HepG2 (cell line): ENCODE results near the gene FPR3. TPM values are rescaled to one million over a fixed set of nuclear protein-coding genes. Genes with fewer than 3 reads are reported as not detected.

Experiments
- ATAC-seq: fragments of 200-7000 bp; cut with Tn5 transposase; 3 replicates; pipeline ENCODE4 v1.9.1; 2020; ENCODE audit warnings: mild to moderate bottlenecking, moderate library complexity
- BruUV-seq: library from RNA; stranded (reverse); fragments of 400-500 nt; replicated peaks from 2 replicates; lab custom pipeline; 2021; lab: Mats Ljungman, UMichigan
- CTCF ChIA-PET: fragments of 300-600 bp; formaldehyde crosslinking; extraction: SDS; loops from one replicate; lab custom pipeline; 2021; ENCODE audit warnings: low total read pairs, inconsistent platforms, low intra/inter-chr PET ratio; lab: Yijun Ruan, JAX
- POLR2A ChIA-PET: fragments of 350-600 bp; sonication (Branson Sonifier 250); formaldehyde crosslinking; loops from one replicate; lab custom pipeline; 2020; ENCODE audit warnings: antibody characterized with exemption, inconsistent platforms; lab: Yijun Ruan, JAX
- DNase-seq: peaks from one replicate; pipeline ENCODE4 v3.0.0-alpha.2; 2015; ENCODE audit warnings: low spot score
- FAIRE-seq: peaks from 3 replicates; lab custom pipeline; 2011; peaks lifted over from hg19 to GRCh38; lab: Jason Lieb, UNC
- H2AFZ ChIP-seq: one replicate; pipeline ENCODE4 v1.6.1; 2011; ENCODE audit warnings: low read length, inconsistent platforms
- H3K27ac ChIP-seq: fragments of 300-600 bp; 3 replicates; pipeline ENCODE4 v1.8.0; 2011; ENCODE audit warnings: mixed run types, mild to moderate bottlenecking, mixed read lengths, low read length, inconsistent platforms; ENCODE audit not compliant: insufficient read depth; ENCODE audit errors: extremely low read length
- H3K27me3 ChIP-seq, 2 experiments: fragments of 200-600 bp in 1 of 2; 2 replicates in 1 of 2; 3 replicates in 1 of 2; pipeline versions ENCODE4 v1.6.0 to v1.8.0; 2011; ENCODE audit warnings: low read length in 2 of 2, mild to moderate bottlenecking in 2 of 2, moderate library complexity in 2 of 2, inconsistent platforms in 1 of 2; ENCODE audit not compliant: insufficient read depth in 2 of 2, control insufficient read depth in 1 of 2
- H3K36me3 ChIP-seq, 2 experiments: fragments of 200-600 bp in 1 of 2; replicated peaks in 1 of 2; 2 replicates in 1 of 2; 3 replicates in 1 of 2; pipeline versions ENCODE4 v1.5.1 to v1.8.0; 2011; ENCODE audit warnings: low read length in 2 of 2, inconsistent platforms in 1 of 2; ENCODE audit not compliant: insufficient read depth in 2 of 2, control insufficient read depth in 1 of 2
- H3K4me1 ChIP-seq: 2 replicates; pipeline ENCODE4 v1.5.1; 2012; ENCODE audit warnings: low read length, inconsistent platforms; ENCODE audit not compliant: insufficient read depth
- H3K4me2 ChIP-seq: 2 replicates; pipeline ENCODE4 v1.6.0; 2011; ENCODE audit warnings: low read depth, low read length, inconsistent platforms
- H3K4me3 ChIP-seq, 3 experiments: fragments of 200-600 bp in 1 of 3; sonication (generic), shearing (Covaris generic) in 1 of 3; replicated peaks in 1 of 3; 2 replicates each; pipeline ENCODE4 v1.5.1; 2011 to 2016; ENCODE audit warnings: low read length in 3 of 3, inconsistent platforms in 2 of 3, low read depth in 2 of 3, mild to moderate bottlenecking in 2 of 3, control low read depth in 1 of 3, mixed read lengths in 1 of 3; ENCODE audit not compliant: insufficient read depth in 1 of 3
- H3K79me2 ChIP-seq: one replicate; pipeline ENCODE4 v1.6.1; 2011; ENCODE audit warnings: low read length, inconsistent platforms; ENCODE audit not compliant: insufficient read depth
- H3K9ac ChIP-seq: 2 replicates; pipeline ENCODE4 v1.6.0; 2011; ENCODE audit warnings: mild to moderate bottlenecking, low read depth, low read length, inconsistent platforms; ENCODE audit not compliant: insufficient read depth
- H3K9me3 ChIP-seq: 2 replicates; pipeline ENCODE4 v1.5.1; 2012; ENCODE audit warnings: mild to moderate bottlenecking, low read length
- H4K20me1 ChIP-seq: 2 replicates; pipeline ENCODE4 v1.6.0; 2011; ENCODE audit warnings: inconsistent platforms, mild to moderate bottlenecking, low read length, moderate library complexity; ENCODE audit not compliant: insufficient read depth
- DNMT1 ChIP-seq: sonication (generic); formaldehyde crosslinking; IDR thresholded peaks from 2 replicates; pipeline ENCODE4 v1.5.1; 2020; ENCODE audit warnings: mild to moderate bottlenecking, missing genetic modification reagents
- HCFC1 ChIP-seq: fragments of 150-350 bp; IDR thresholded peaks from 2 replicates; pipeline ENCODE4 v1.6.1; 2014; ENCODE audit warnings: low read depth, low read length
- KDM5A ChIP-seq: fragments of 200-600 bp; sonication (generic); IDR thresholded peaks from 2 replicates; pipeline ENCODE4 v1.7.0; 2018; ENCODE audit warnings: antibody characterized with exemption, mild to moderate bottlenecking, low read length, borderline replicate concordance
- MIER2 ChIP-seq: IDR thresholded peaks from 2 replicates; pipeline ENCODE4 v1.6.1; 2016; ENCODE audit warnings: missing biosample characterization, missing genetic modification reagents
- NPAS2 ChIP-seq: sonication (generic); formaldehyde crosslinking; IDR thresholded peaks from 2 replicates; pipeline ENCODE4 v1.8.0; 2022; ENCODE audit warnings: mild to moderate bottlenecking, missing genetic modification reagents, borderline replicate concordance
- PTBP1 ChIP-seq: fragments of 200-400 bp; formaldehyde crosslinking; IDR thresholded peaks from 2 replicates; pipeline ENCODE4 v1.6.1; 2018; ENCODE audit warnings: low read length, low read depth; ENCODE audit not compliant: poor library complexity, severe bottlenecking
- SETDB1 ChIP-seq: sonication (generic); formaldehyde crosslinking; IDR thresholded peaks from 2 replicates; pipeline ENCODE4 v1.5.1; 2020; ENCODE audit warnings: missing genetic modification reagents, mild to moderate bottlenecking, borderline replicate concordance
- SMARCE1 ChIP-seq: fragments of 450-650 bp; IDR thresholded peaks from 2 replicates; pipeline ENCODE4 v1.6.1; 2017; ENCODE audit warnings: borderline replicate concordance
- ZIK1 ChIP-seq: sonication (generic); formaldehyde crosslinking; IDR thresholded peaks from 2 replicates; pipeline ENCODE4 v1.5.0; 2020; ENCODE audit warnings: mild to moderate bottlenecking, low read depth, missing genetic modification reagents, borderline replicate concordance
- ZKSCAN5 ChIP-seq: sonication (generic); formaldehyde crosslinking; IDR thresholded peaks from 2 replicates; pipeline ENCODE4 v1.5.1; 2020; ENCODE audit warnings: mild to moderate bottlenecking, missing genetic modification reagents
- ZNF674 ChIP-seq: sonication (generic); formaldehyde crosslinking; IDR thresholded peaks from 2 replicates; pipeline ENCODE4 v1.5.0; 2020; ENCODE audit warnings: low read depth, mild to moderate bottlenecking, missing genetic modification reagents
- ZNF761 ChIP-seq: sonication (generic); formaldehyde crosslinking; conservative IDR thresholded peaks from 2 replicates; pipeline ENCODE4 v1.4.0; 2020; ENCODE audit warnings: mild to moderate bottlenecking, missing genetic modification reagents
- WGBS: methylation state at CpG from one replicate; pipeline ENCODE4 v1.1.6; 2017; ENCODE audit warnings: low lambda C conversion rate; 5-methylcytosine and 5-hydroxymethylcytosine counted together
- in situ Hi-C: cut with HindIII; loops from 2 replicates; pipeline ENCODE4 v1.10.0; 2017; ENCODE audit warnings: low pct_unique_long_range_greater_than_20kb; ENCODE audit not compliant: extremely low pct_ligation_motif_present
- intact Hi-C: fragments of 100-400 bp; cut with micrococcal nuclease; formaldehyde crosslinking; loops from one replicate; pipeline ENCODE4 v1.10.0; 2022; ENCODE audit not compliant: unreplicated experiment
- polyA plus RNA-seq, 8 experiments: library from polyadenylated mRNA; depleted of rRNA in 3 of 8; stranded (reverse) in 7 of 8; unstranded in 1 of 8; fragments of >200 nt; fragmentation: Illumina TruSeq in 4 of 8; extraction: Trizol in 4 of 8; gene quantifications; 2 replicates each; pipeline versions ENCODE4 v1.2.1 to v1.2.3, GENCODE V29; 2011 to 2016; ENCODE audit warnings: low read depth in 4 of 8, missing spikeins in 1 of 8, mixed read lengths in 1 of 8; ENCODE audit not compliant: insufficient read depth in 1 of 8
- total RNA-seq, 5 experiments: library from RNA; depleted of rRNA; stranded (reverse); fragments of >200 nt; fragmentation: Illumina TruSeq; extraction: Trizol; gene quantifications; 2 replicates each; pipeline ENCODE4 v1.2.3, GENCODE V29; 2016; ENCODE audit warnings: low read depth in 1 of 5
- TF ChIP-seq, protein P1 (sequence below): sonication (generic); formaldehyde crosslinking; IDR thresholded peaks from 2 replicates; pipeline ENCODE4 v1.8.0; 2022; ENCODE audit warnings: missing genetic modification reagents, mild to moderate bottlenecking, moderate library complexity, borderline replicate concordance
- TF ChIP-seq, protein P2 (sequence below): sonication (generic); formaldehyde crosslinking; IDR thresholded peaks from 2 replicates; pipeline ENCODE4 v1.5.0; 2020; ENCODE audit warnings: mild to moderate bottlenecking, missing genetic modification reagents, borderline replicate concordance
- TF ChIP-seq, protein P3 (sequence below): sonication (generic); formaldehyde crosslinking; conservative IDR thresholded peaks from 2 replicates; pipeline ENCODE4 v1.8.0; 2022; ENCODE audit warnings: mild to moderate bottlenecking, moderate library complexity, missing genetic modification reagents

Gene FPR3
- total and polyA plus RNA-seq, 2 of the 13 experiments (the other 11 are each of a cell fraction or from before 2014, with no cell fraction given) = not detected

DNA sequence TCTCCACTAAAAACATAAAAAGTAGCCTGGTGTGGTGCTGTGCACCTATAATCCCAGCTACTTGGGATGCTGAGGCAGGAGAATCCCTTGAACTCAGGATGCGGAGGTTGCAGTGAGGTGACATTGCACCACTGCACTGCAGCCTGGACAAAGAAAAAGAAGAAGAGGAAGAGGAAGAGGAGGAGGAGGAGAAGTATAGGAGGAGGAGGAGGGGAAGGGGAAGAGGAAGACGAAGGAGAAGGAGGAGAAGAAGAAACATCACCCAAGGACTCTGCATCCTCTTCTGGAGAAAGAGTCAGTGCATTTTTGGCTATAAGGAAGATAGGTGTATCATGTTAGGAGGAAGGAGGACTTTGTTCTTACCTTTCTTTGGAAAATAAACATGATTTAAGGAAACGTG lies 13.0 kb upstream of the FPR3 start:
- Histone ChIP-seq H4K20me1 (no peaks in the 10 kb centered on the region), H3K9me3 (no peaks in the 10 kb centered on the region), H3K4me1 (no peaks in the 10 kb centered on the region), H3K27me3 (no peaks in the 10 kb centered on the region), H3K36me3 (no peaks in the 10 kb centered on the region), H3K4me2 (no peak overlapping the region), H3K4me3 (no peak overlapping the region), H3K9ac (no peak overlapping the region), H3K79me2 (no peaks in the 10 kb centered on the region), H3K27ac (no peak overlapping the region), H2AFZ (no peak overlapping the region)
- ChIA-PET CTCF (no interaction called here), POLR2A (no interaction called here)
- in situ Hi-C loops (no loop called here), intact Hi-C loops (no loop called here)
- no peak for FAIRE-seq
- DNase-seq = no peak
- no peak for TF ChIP-seq MIER2 (CRISPR knock-in tag)
- no peak for TF ChIP-seq ZNF674 (CRISPR knock-in tag)
- no peak for TF ChIP-seq NPAS2 (CRISPR knock-in tag)
- no peak for TF ChIP-seq SMARCE1
- TF ChIP-seq, protein P1, sequence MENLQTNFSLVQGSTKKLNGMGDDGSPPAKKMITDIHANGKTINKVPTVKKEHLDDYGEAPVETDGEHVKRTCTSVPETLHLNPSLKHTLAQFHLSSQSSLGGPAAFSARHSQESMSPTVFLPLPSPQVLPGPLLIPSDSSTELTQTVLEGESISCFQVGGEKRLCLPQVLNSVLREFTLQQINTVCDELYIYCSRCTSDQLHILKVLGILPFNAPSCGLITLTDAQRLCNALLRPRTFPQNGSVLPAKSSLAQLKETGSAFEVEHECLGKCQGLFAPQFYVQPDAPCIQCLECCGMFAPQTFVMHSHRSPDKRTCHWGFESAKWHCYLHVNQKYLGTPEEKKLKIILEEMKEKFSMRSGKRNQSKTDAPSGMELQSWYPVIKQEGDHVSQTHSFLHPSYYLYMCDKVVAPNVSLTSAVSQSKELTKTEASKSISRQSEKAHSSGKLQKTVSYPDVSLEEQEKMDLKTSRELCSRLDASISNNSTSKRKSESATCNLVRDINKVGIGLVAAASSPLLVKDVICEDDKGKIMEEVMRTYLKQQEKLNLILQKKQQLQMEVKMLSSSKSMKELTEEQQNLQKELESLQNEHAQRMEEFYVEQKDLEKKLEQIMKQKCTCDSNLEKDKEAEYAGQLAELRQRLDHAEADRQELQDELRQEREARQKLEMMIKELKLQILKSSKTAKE = no peak
- no peak for TF ChIP-seq HCFC1
- no peak for TF ChIP-seq PTBP1
- no peak for TF ChIP-seq SETDB1 (CRISPR knock-in tag)
- TF ChIP-seq ZNF761 (CRISPR knock-in tag) = no peak
- TF ChIP-seq, protein P2, sequence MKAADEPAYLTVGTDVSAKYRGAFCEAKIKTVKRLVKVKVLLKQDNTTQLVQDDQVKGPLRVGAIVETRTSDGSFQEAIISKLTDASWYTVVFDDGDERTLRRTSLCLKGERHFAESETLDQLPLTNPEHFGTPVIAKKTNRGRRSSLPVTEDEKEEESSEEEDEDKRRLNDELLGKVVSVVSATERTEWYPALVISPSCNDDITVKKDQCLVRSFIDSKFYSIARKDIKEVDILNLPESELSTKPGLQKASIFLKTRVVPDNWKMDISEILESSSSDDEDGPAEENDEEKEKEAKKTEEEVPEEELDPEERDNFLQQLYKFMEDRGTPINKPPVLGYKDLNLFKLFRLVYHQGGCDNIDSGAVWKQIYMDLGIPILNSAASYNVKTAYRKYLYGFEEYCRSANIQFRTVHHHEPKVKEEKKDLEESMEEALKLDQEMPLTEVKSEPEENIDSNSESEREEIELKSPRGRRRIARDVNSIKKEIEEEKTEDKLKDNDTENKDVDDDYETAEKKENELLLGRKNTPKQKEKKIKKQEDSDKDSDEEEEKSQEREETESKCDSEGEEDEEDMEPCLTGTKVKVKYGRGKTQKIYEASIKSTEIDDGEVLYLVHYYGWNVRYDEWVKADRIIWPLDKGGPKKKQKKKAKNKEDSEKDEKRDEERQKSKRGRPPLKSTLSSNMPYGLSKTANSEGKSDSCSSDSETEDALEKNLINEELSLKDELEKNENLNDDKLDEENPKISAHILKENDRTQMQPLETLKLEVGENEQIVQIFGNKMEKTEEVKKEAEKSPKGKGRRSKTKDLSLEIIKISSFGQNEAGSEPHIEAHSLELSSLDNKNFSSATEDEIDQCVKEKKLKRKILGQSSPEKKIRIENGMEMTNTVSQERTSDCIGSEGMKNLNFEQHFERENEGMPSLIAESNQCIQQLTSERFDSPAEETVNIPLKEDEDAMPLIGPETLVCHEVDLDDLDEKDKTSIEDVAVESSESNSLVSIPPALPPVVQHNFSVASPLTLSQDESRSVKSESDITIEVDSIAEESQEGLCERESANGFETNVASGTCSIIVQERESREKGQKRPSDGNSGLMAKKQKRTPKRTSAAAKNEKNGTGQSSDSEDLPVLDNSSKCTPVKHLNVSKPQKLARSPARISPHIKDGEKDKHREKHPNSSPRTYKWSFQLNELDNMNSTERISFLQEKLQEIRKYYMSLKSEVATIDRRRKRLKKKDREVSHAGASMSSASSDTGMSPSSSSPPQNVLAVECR (CRISPR knock-in tag) = no peak
- TF ChIP-seq ZKSCAN5 (CRISPR knock-in tag) = no peak
- no peak for TF ChIP-seq KDM5A
- TF ChIP-seq, protein P3, sequence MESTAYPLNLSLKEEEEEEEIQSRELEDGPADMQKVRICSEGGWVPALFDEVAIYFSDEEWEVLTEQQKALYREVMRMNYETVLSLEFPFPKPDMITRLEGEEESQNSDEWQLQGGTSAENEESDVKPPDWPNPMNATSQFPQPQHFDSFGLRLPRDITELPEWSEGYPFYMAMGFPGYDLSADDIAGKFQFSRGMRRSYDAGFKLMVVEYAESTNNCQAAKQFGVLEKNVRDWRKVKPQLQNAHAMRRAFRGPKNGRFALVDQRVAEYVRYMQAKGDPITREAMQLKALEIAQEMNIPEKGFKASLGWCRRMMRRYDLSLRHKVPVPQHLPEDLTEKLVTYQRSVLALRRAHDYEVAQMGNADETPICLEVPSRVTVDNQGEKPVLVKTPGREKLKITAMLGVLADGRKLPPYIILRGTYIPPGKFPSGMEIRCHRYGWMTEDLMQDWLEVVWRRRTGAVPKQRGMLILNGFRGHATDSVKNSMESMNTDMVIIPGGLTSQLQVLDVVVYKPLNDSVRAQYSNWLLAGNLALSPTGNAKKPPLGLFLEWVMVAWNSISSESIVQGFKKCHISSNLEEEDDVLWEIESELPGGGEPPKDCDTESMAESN (CRISPR knock-in tag) = no peak
- no peak for TF ChIP-seq DNMT1
- no peak for TF ChIP-seq ZIK1
- BruUV-seq = no TSS peak
- no peak for ATAC-seq
- 0% methylated on average over 3 of the region's 3 CpGs for WGBS
